Left renal pelvis (tissue), 4 donors: Measurements from ENCODE around the gene REEP1. TPM values are rescaled to one million over a fixed set of nuclear protein-coding genes. Genes with fewer than 3 reads are reported as not detected.
"Not testable (repeated sequence)": the region's sequence is repeated elsewhere in the genome, so short reads cannot be mapped to it uniquely, and the experiment has no call there.

Experiments
- DNase-seq, 4 donors: peaks; one replicate each; pipeline ENCODE4 v3.0.0-alpha.2; 2013; ENCODE audit warnings: low read depth in 4 of 4, low spot score in 3 of 4
- polyA plus RNA-seq, 4 donors: library from polyadenylated mRNA; unstranded; fragments of 120-200 nt; gene quantifications; one replicate each; pipeline ENCODE4 v1.2.1, GENCODE V29; 2013; ENCODE audit not compliant: insufficient read length in 4 of 4

Gene REEP1
- polyA plus RNA-seq, 4 donors = 3.3 to 11.0 (median 4.1) TPM

- DNase-seq = no peak
Measured at GRCh38 chr2:86203614-86204013, 133.8 kb downstream of the REEP1 start.

- no peak for DNase-seq
Measured at GRCh38 chr2:86202702-86203101, 134.7 kb downstream of the REEP1 start.

GRCh38 chr2:86202336-86202692 is 135.1 kb downstream of the REEP1 start:
- DNase-seq = no peak

GRCh38 chr2:86201671-86202335 is 135.6 kb downstream of the REEP1 start:
- DNase-seq = no peak

GRCh38 chr2:86200564-86200963 is 136.9 kb downstream of the REEP1 start:
- not testable (repeated sequence) for DNase-seq

GRCh38 chr2:86199834-86200177 is 137.6 kb downstream of the REEP1 start:
- DNase-seq = no peak

- DNase-seq = no peak
Measured at GRCh38 chr2:86195808-86196387, 141.5 kb downstream of the REEP1 start.

- DNase-seq = peak; percentile 88 to 93 (median 90)
Measured at GRCh38 chr2:86195055-86195807, 142.2 kb downstream of the REEP1 start, which contains the start of gene IMMT. Gene IMMT (minus strand): TSS chr2:86195462. CDS start chr2:86195382, 80 bp downstream.

GRCh38 chr2:86194751-86195054 is 142.7 kb downstream of the REEP1 start:
- DNase-seq = no peak

GRCh38 chr2:86193901-86194567 is 143.4 kb downstream of the REEP1 start:
- DNase-seq = no peak

GRCh38 chr2:86189782-86190416 is 147.5 kb downstream of the REEP1 start:
- no peak for DNase-seq

- DNase-seq = no peak
Measured at GRCh38 chr2:86186431-86186830, 151.0 kb downstream of the REEP1 start.

- DNase-seq = no peak
Measured at GRCh38 chr2:86185517-86186212, 151.8 kb downstream of the REEP1 start.

- DNase-seq = no peak
Measured at GRCh38 chr2:86176597-86176996, 160.8 kb downstream of the REEP1 start.

- DNase-seq = no peak
Measured at GRCh38 chr2:86175828-86176227, 161.6 kb downstream of the REEP1 start.

- no peak for DNase-seq
Measured at GRCh38 chr2:86174445-86174844, 163.0 kb downstream of the REEP1 start.

GRCh38 chr2:86172610-86173009 is 164.8 kb downstream of the REEP1 start:
- DNase-seq = no peak

- no peak for DNase-seq
Measured at GRCh38 chr2:86171295-86171694, 166.1 kb downstream of the REEP1 start.

- DNase-seq = no peak
Measured at GRCh38 chr2:86170449-86170848, 167.0 kb downstream of the REEP1 start.
